ENCODE results near the gene SOX8. TPM values are rescaled to one million over a fixed set of nuclear protein-coding genes. Genes with fewer than 3 reads are reported as not detected.
"Not testable (repeated sequence)": the region's sequence is repeated elsewhere in the genome, so short reads cannot be mapped to it uniquely, and the experiment has no call there.

SOX8 gene
- total RNA-seq, 1 donor from 2014 or later: 0.74 TPM

- no peaks in the 10 kb centered on the region for H3K9me3 ChIP-seq
- DNase-seq (ENCODE audit: extremely low spot score in 2 of 2): no peak
- no peaks in the 10 kb centered on the region for H3K4me1 ChIP-seq
- TF ChIP-seq, protein P1, sequence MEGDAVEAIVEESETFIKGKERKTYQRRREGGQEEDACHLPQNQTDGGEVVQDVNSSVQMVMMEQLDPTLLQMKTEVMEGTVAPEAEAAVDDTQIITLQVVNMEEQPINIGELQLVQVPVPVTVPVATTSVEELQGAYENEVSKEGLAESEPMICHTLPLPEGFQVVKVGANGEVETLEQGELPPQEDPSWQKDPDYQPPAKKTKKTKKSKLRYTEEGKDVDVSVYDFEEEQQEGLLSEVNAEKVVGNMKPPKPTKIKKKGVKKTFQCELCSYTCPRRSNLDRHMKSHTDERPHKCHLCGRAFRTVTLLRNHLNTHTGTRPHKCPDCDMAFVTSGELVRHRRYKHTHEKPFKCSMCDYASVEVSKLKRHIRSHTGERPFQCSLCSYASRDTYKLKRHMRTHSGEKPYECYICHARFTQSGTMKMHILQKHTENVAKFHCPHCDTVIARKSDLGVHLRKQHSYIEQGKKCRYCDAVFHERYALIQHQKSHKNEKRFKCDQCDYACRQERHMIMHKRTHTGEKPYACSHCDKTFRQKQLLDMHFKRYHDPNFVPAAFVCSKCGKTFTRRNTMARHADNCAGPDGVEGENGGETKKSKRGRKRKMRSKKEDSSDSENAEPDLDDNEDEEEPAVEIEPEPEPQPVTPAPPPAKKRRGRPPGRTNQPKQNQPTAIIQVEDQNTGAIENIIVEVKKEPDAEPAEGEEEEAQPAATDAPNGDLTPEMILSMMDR (IDR thresholded peaks at IDR 0.05): no peak
- TF ChIP-seq POLR2AphosphoS5 (IDR thresholded peaks at IDR 0.05; ENCODE audit: insufficient read depth in 1 of 2, low read depth in 1 of 2) (no peak), POLR2A (IDR thresholded peaks at IDR 0.05) (no peak)
- H3K27me3 ChIP-seq: no peaks in the 10 kb centered on the region
- H3K36me3 ChIP-seq: peaks cover 0 to 13% of the 10 kb centered on the region in 2 donors
- no peak overlapping the region for H3K27ac ChIP-seq
- H3K4me3 ChIP-seq: no peak overlapping the region
- intact Hi-C loops (cut with DNase I): no loop called here
Measured at GRCh38 chr16:947255-947921, 34.2 kb upstream of the SOX8 start.

DNA sequence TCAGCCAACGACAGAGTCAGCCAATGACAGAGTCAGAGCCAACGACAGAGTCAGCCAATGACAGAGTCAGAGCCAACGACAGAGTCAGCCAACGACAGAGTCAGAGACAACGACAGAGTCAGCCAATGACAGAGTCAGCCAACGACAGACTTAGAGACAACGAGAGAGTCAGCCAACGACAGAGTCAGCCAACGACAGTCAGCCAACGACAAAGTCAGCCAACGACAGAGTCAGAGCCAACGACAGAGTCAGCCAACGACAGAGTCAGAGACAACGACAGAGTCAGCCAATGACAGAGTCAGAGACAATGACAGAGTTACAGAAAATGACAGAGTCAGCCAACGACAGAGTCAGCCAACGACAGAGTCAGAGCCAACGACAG is 33.7 kb upstream of the SOX8 start:
- H3K27me3 ChIP-seq; H3K27ac ChIP-seq; H3K4me1 ChIP-seq; H3K9me3 ChIP-seq; H3K4me3 ChIP-seq; DNase-seq (ENCODE audit: extremely low spot score in 2 of 2); intact Hi-C loops (cut with DNase I): not testable (repeated sequence)
- peaks cover 0 to 14% of the 10 kb centered on the region in 2 donors for H3K36me3 ChIP-seq

DNA sequence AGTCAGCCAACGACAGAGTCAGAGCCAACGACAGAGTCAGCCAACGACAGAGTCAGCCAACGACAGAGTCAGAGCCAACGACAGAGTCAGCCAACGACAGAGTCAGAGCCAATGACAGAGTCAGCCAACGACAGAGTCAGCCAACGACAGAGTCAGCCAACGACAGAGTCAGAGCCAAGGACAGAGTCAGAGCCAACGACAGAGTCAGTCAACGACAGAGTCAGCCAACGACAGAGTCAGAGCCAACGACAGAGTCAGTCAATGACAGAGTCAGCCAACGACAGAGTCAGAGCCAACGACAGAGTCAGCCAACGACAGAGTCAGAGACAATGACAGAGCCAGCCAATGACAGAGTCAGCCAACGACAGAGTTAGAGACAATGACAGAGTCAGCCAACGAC is 32.8 kb upstream of the SOX8 start:
- intact Hi-C loops (cut with DNase I); H3K27ac ChIP-seq; H3K4me3 ChIP-seq; DNase-seq (ENCODE audit: extremely low spot score in 2 of 2); H3K27me3 ChIP-seq; H3K4me1 ChIP-seq; H3K9me3 ChIP-seq: not testable (repeated sequence)
- peaks cover 0 to 14% of the 10 kb centered on the region in 2 donors for H3K36me3 ChIP-seq

GRCh38 chr16:950733-951573 is 30.6 kb upstream of the SOX8 start:
- peaks cover 0 to 14% of the 10 kb centered on the region in 2 donors for H3K36me3 ChIP-seq
- DNase-seq (ENCODE audit: extremely low spot score in 2 of 2); H3K27me3 ChIP-seq; H3K4me1 ChIP-seq; H3K4me3 ChIP-seq; H3K27ac ChIP-seq; intact Hi-C loops (cut with DNase I); H3K9me3 ChIP-seq: not testable (repeated sequence)

- no peak for DNase-seq (ENCODE audit: extremely low spot score in 2 of 2)
- no peaks in the 10 kb centered on the region for H3K27me3 ChIP-seq
- TF ChIP-seq, protein P1 (IDR thresholded peaks at IDR 0.05): no peak
- TF ChIP-seq POLR2AphosphoS5 (IDR thresholded peaks at IDR 0.05; ENCODE audit: insufficient read depth in 1 of 2, low read depth in 1 of 2): no peak
- no peak for TF ChIP-seq POLR2A (IDR thresholded peaks at IDR 0.05)
- H3K9me3 ChIP-seq: no peaks in the 10 kb centered on the region
- intact Hi-C loops (cut with DNase I): no loop called here
- no peak overlapping the region for H3K27ac ChIP-seq
- peaks cover 0 to 14% of the 10 kb centered on the region in 2 donors for H3K36me3 ChIP-seq
- no peak overlapping the region for H3K4me3 ChIP-seq
- H3K4me1 ChIP-seq: no peaks in the 10 kb centered on the region
Measured at GRCh38 chr16:951660-952301, 29.8 kb upstream of the SOX8 start.

GRCh38 chr16:952321-952720 is 29.2 kb upstream of the SOX8 start:
- no peak overlapping the region for H3K27ac ChIP-seq
- H3K4me3 ChIP-seq: no peak overlapping the region
- H3K4me1 ChIP-seq: no peaks in the 10 kb centered on the region
- no peaks in the 10 kb centered on the region for H3K27me3 ChIP-seq
- DNase-seq (ENCODE audit: extremely low spot score in 2 of 2): no peak
- no peaks in the 10 kb centered on the region for H3K9me3 ChIP-seq
- H3K36me3 ChIP-seq: peaks cover 0 to 9% of the 10 kb centered on the region in 2 donors
- TF ChIP-seq POLR2AphosphoS5 (IDR thresholded peaks at IDR 0.05; ENCODE audit: insufficient read depth in 1 of 2, low read depth in 1 of 2): no peak
- TF ChIP-seq, protein P1 (IDR thresholded peaks at IDR 0.05): no peak
- TF ChIP-seq POLR2A (IDR thresholded peaks at IDR 0.05): no peak
- intact Hi-C loops (cut with DNase I): no loop called here

- H3K27ac ChIP-seq; H3K36me3 ChIP-seq; H3K4me3 ChIP-seq; H3K27me3 ChIP-seq; H3K9me3 ChIP-seq; intact Hi-C loops (cut with DNase I); DNase-seq (ENCODE audit: extremely low spot score in 2 of 2); H3K4me1 ChIP-seq: not testable (repeated sequence)
Measured at GRCh38 chr16:953818-954217, 27.8 kb upstream of the SOX8 start.

DNA sequence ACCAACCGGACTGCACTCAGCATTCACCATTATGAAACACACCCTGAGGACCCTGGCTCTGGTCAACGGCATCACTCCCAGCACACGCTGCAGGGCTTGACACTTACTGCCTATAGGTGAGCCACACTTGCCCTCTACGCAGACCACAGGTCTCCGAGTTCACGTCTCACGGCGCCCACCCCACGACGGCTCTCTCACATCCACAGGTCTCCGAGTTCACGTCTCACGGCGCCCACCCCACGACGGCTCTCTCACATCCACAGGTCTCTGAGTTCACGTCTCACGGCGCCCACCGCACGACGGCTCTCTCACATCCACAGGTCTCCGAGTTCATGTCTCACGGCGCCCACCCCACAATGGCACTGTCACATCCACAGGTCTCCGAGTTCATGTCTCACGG is 25.8 kb upstream of the SOX8 start:
- H3K27me3 ChIP-seq; H3K27ac ChIP-seq; H3K4me1 ChIP-seq; DNase-seq (ENCODE audit: extremely low spot score in 2 of 2); H3K9me3 ChIP-seq; H3K4me3 ChIP-seq; H3K36me3 ChIP-seq; intact Hi-C loops (cut with DNase I): not testable (repeated sequence)
